Caco-2 (cell line): ENCODE measurements around the gene TRPM2. TPM values are rescaled to one million over a fixed set of nuclear protein-coding genes. Genes with fewer than 3 reads are reported as not detected.

ENCODE experiments used
- BruUV-seq: library from RNA; stranded (reverse); fragments of 400-500 nt; replicated peaks from 2 replicates; lab custom pipeline; 2021; lab: Mats Ljungman, UMichigan
- CTCF ChIA-PET: fragments of 300-600 bp; sonication (Branson Sonifier 250); formaldehyde crosslinking; loops from one replicate; lab custom pipeline; 2022; ENCODE audit warnings: antibody characterized with exemption; lab: Charles Lee
- POLR2A ChIA-PET: fragments of 300-600 bp; sonication (Branson Sonifier 250); formaldehyde crosslinking; loops from one replicate; lab custom pipeline; 2022; ENCODE audit warnings: antibody characterized with exemption; lab: Charles Lee
- DNase-seq, 2 experiments: peaks; one replicate each; pipeline versions ENCODE4 v3.0.0 to v3.0.0-alpha.2; 2020 to 2022
- H3K27me3 ChIP-seq: replicated peaks from 2 replicates; pipeline ENCODE4 v1.6.0; 2011; ENCODE audit warnings: low read length; ENCODE audit not compliant: control insufficient read depth, insufficient read depth
- H3K36me3 ChIP-seq: 2 replicates; pipeline ENCODE4 v1.5.1; 2011; ENCODE audit warnings: low read length; ENCODE audit not compliant: control insufficient read depth, insufficient read depth
- H3K4me1 ChIP-seq: fragments of 250-450 bp; sonication (Bioruptor Pico); 2 replicates; pipeline ENCODE4 v1.5.1; 2020; ENCODE audit warnings: mild to moderate bottlenecking
- H3K4me3 ChIP-seq: 2 replicates; pipeline ENCODE4 v1.5.1; 2011; ENCODE audit warnings: low read depth, mild to moderate bottlenecking, control low read depth, low read length
- H3K9me3 ChIP-seq: fragments of 250-450 bp; sonication (Bioruptor Pico); 2 replicates; pipeline ENCODE4 v1.5.1; 2020; ENCODE audit warnings: mild to moderate bottlenecking, moderate library complexity
- H3K27ac Mint-ChIP-seq: one replicate; pipeline ENCODE4 v1.8.0; 2022; ENCODE audit warnings: mixed read lengths; ENCODE audit not compliant: unreplicated experiment
- H3K27me3 Mint-ChIP-seq: one replicate; pipeline ENCODE4 v1.8.0; 2022; ENCODE audit warnings: mixed read lengths; ENCODE audit not compliant: insufficient read depth, unreplicated experiment
- H3K36me3 Mint-ChIP-seq: one replicate; pipeline ENCODE4 v1.8.0; 2022; ENCODE audit warnings: mild to moderate bottlenecking, mixed read lengths; ENCODE audit not compliant: insufficient read depth, unreplicated experiment
- H3K4me1 Mint-ChIP-seq: one replicate; pipeline ENCODE4 v1.8.0; 2022; ENCODE audit warnings: low read depth, mixed read lengths; ENCODE audit not compliant: unreplicated experiment
- H3K4me3 Mint-ChIP-seq: one replicate; pipeline ENCODE4 v1.8.0; 2022; ENCODE audit warnings: mild to moderate bottlenecking, moderate library complexity, mixed read lengths; ENCODE audit not compliant: unreplicated experiment
- H3K9me3 Mint-ChIP-seq: one replicate; pipeline ENCODE4 v1.8.0; 2022; ENCODE audit warnings: mixed read lengths; ENCODE audit not compliant: unreplicated experiment
- intact Hi-C: fragments of 100-400 bp; cut with micrococcal nuclease; formaldehyde crosslinking; loops from one replicate; pipeline ENCODE4 v1.10.0; 2022; ENCODE audit not compliant: unreplicated experiment
- total RNA-seq: library from RNA; stranded (reverse); gene quantifications from 2 replicates; pipeline ENCODE4 v1.2.3, GENCODE V29; 2022
- TF ChIP-seq, protein P1 (sequence below), 2 experiments: fragments of 200-600 bp in 1 of 2; IDR thresholded peaks; 1 replicate in 1 of 2; 2 replicates in 1 of 2; pipeline versions ENCODE4 v1.5.1 to v1.8.0; 2011 to 2022; ENCODE audit warnings: antibody characterized with exemption in 1 of 2, control low read depth in 1 of 2, inconsistent platforms in 1 of 2, low read depth in 1 of 2, low read length in 1 of 2, mild to moderate bottlenecking in 1 of 2, moderate library complexity in 1 of 2; ENCODE audit not compliant: insufficient read depth in 1 of 2, severe bottlenecking in 1 of 2, unreplicated experiment in 1 of 2

TRPM2 gene
- total RNA-seq, 1 experiment from 2014 or later: 0.20 TPM

DNA sequence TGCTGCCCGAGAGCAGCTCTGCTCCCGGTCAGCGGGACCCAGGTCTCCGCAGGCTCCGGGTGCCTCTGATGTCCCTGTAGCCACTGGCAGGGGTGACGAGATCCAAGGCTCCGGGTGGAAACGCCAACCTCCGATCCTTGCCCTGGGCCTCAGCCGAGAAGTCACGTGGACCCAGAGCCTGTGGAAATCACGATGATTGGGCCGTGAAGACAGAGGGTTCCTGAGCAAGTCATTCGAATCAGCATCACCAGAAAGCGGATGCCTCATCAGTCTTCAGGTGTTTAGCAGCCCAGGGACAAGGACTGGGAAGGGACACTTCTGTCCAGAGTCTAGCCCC is 114.4 kb downstream of the TRPM2 start:
- TF ChIP-seq, protein P1, sequence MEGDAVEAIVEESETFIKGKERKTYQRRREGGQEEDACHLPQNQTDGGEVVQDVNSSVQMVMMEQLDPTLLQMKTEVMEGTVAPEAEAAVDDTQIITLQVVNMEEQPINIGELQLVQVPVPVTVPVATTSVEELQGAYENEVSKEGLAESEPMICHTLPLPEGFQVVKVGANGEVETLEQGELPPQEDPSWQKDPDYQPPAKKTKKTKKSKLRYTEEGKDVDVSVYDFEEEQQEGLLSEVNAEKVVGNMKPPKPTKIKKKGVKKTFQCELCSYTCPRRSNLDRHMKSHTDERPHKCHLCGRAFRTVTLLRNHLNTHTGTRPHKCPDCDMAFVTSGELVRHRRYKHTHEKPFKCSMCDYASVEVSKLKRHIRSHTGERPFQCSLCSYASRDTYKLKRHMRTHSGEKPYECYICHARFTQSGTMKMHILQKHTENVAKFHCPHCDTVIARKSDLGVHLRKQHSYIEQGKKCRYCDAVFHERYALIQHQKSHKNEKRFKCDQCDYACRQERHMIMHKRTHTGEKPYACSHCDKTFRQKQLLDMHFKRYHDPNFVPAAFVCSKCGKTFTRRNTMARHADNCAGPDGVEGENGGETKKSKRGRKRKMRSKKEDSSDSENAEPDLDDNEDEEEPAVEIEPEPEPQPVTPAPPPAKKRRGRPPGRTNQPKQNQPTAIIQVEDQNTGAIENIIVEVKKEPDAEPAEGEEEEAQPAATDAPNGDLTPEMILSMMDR (IDR thresholded peaks at IDR 0.05; ENCODE audit: insufficient read depth in 1 of 2, low read depth in 1 of 2, low read length in 1 of 2, severe bottlenecking in 1 of 2, unreplicated experiment in 1 of 2): no peak
- no peaks in the 10 kb centered on the region for H3K4me1 Mint-ChIP-seq

DNA sequence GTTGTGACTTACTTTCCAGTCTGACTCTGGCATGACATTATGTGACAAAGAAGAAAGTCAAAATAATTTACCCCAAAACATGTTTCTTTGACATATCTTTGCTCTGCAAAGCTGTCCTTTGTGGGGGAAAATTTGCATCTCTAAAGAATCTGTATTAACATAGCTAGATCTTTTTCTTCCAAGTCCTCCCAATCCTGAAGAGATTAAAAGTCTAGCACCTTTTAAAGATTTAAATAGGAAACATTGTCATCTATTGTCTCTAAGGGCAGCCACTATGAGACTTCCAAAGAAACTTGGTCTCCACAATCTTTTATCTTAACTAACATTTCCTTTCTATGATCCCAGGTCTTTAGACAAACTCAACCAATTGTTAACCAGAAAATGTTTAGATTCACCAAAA is 117.9 kb downstream of the TRPM2 start:
- DNase-seq: no peak
- Histone ChIP-seq H3K27me3 (no peaks in the 10 kb centered on the region), H3K4me3 (no peak overlapping the region), H3K36me3 (no peaks in the 10 kb centered on the region), H3K9me3 (no peaks in the 10 kb centered on the region), H3K4me1 (no peaks in the 10 kb centered on the region)
- Mint-ChIP-seq H3K27me3 (no peaks in the 10 kb centered on the region), H3K27ac (no peak overlapping the region), H3K4me3 (no peak overlapping the region), H3K9me3 (peaks cover 1% of the 10 kb centered on the region), H3K36me3 (no peaks in the 10 kb centered on the region), H3K4me1 (no peaks in the 10 kb centered on the region)
- intact Hi-C loops: no loop called here
- TF ChIP-seq, protein P1 (IDR thresholded peaks at IDR 0.05; ENCODE audit: insufficient read depth in 1 of 2, low read depth in 1 of 2, low read length in 1 of 2, severe bottlenecking in 1 of 2, unreplicated experiment in 1 of 2): no peak
- POLR2A ChIA-PET: no interaction called here
- BruUV-seq: no TSS peak
- CTCF ChIA-PET: no interaction called here

More for the DNA sequence above, 114.4 kb downstream of the TRPM2 start:
- CTCF ChIA-PET: no interaction called here
- Mint-ChIP-seq H3K4me3 (no peak overlapping the region), H3K9me3 (peaks cover 9% of the 10 kb centered on the region), H3K27ac (no peak overlapping the region), H3K36me3 (no peaks in the 10 kb centered on the region), H3K27me3 (no peaks in the 10 kb centered on the region)
- no peaks in the 10 kb centered on the region for H3K4me1 ChIP-seq
- no peak for DNase-seq
- no peak overlapping the region for H3K4me3 ChIP-seq
- POLR2A ChIA-PET: no interaction called here
- no peaks in the 10 kb centered on the region for H3K27me3 ChIP-seq
- no TSS peak for BruUV-seq
- no peaks in the 10 kb centered on the region for H3K36me3 ChIP-seq
- H3K9me3 ChIP-seq: no peaks in the 10 kb centered on the region
- intact Hi-C loops: no loop called here

DNA sequence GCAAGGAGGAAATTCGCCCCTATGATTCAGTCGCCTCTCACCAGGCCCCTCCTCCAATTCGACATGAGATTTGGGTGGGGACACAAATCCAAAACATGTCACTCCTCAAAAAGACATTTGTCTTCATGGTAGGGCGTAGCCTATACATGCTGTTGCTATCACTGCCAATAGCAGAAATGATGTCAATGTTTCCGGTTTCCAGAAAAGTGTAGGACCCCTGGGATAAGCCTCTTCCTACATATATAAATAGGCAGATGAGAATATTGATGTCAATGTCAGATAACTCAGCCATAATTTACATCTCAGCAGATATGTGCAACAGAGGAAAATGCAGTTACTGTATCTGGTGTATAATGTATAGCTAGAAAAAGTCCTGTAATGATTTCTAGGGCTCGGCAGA is 118.6 kb downstream of the TRPM2 start:
- H3K27me3 Mint-ChIP-seq: no peaks in the 10 kb centered on the region
- no peak overlapping the region for H3K27ac Mint-ChIP-seq
- Histone ChIP-seq H3K27me3 (no peaks in the 10 kb centered on the region), H3K4me3 (no peak overlapping the region), H3K9me3 (no peaks in the 10 kb centered on the region), H3K36me3 (no peaks in the 10 kb centered on the region), H3K4me1 (no peaks in the 10 kb centered on the region)
- H3K4me1 Mint-ChIP-seq: no peaks in the 10 kb centered on the region
- DNase-seq: no peak
- no peaks in the 10 kb centered on the region for H3K9me3 Mint-ChIP-seq
- POLR2A ChIA-PET: no interaction called here
- no TSS peak for BruUV-seq
- H3K4me3 Mint-ChIP-seq: no peak overlapping the region
- H3K36me3 Mint-ChIP-seq: no peaks in the 10 kb centered on the region
- intact Hi-C loops: no loop called here
- CTCF ChIA-PET: no interaction called here
- TF ChIP-seq, protein P1 (IDR thresholded peaks at IDR 0.05; ENCODE audit: insufficient read depth in 1 of 2, low read depth in 1 of 2, low read length in 1 of 2, severe bottlenecking in 1 of 2, unreplicated experiment in 1 of 2): no peak
